ENCODE data around the gene SNX1.
"Not testable (repeated sequence)": the region's sequence is repeated elsewhere in the genome, so short reads cannot be mapped to it uniquely, and the experiment has no call there.

The SNX1 gene

GRCh38 chr15:64117759-64118487, 22.1 kb downstream of the SNX1 start:
- DNase-seq = no peak

- DNase-seq = not testable (repeated sequence)
Measured at GRCh38 chr15:64120322-64120721, 24.5 kb downstream of the SNX1 start.

GRCh38 chr15:64121614-64122013, 25.8 kb downstream of the SNX1 start:
- no peak for DNase-seq

GRCh38 chr15:64122444-64122843, 26.7 kb downstream of the SNX1 start:
- no peak for DNase-seq

GRCh38 chr15:64122936-64123351, 27.2 kb downstream of the SNX1 start:
- DNase-seq = no peak

GRCh38 chr15:64125978-64126377, 30.2 kb downstream of the SNX1 start:
- DNase-seq = no peak

- DNase-seq = no peak
Measured at GRCh38 chr15:64127521-64128270, 31.9 kb downstream of the SNX1 start.

GRCh38 chr15:64130159-64130558, 34.4 kb downstream of the SNX1 start:
- DNase-seq = no peak

GRCh38 chr15:64131547-64131946, 35.8 kb downstream of the SNX1 start:
- DNase-seq = no peak

- DNase-seq = no peak
Measured at GRCh38 chr15:64132217-64132616, 36.4 kb downstream of the SNX1 start.

GRCh38 chr15:64133623-64134344, 38.0 kb downstream of the SNX1 start:
- DNase-seq = no peak

GRCh38 chr15:64134345-64134829, 38.6 kb downstream of the SNX1 start:
- no peak for DNase-seq

GRCh38 chr15:64136347-64136746, 40.6 kb downstream of the SNX1 start:
- no peak for DNase-seq

- no peak for DNase-seq
Measured at GRCh38 chr15:64137226-64137833, 41.5 kb downstream of the SNX1 start.

- DNase-seq = no peak
Measured at GRCh38 chr15:64138331-64138941, 42.7 kb downstream of the SNX1 start.

- DNase-seq = no peak
Measured at GRCh38 chr15:64141798-64142512, 46.2 kb downstream of the SNX1 start.

- no peak for DNase-seq
Measured at GRCh38 chr15:64143276-64143675, 47.5 kb downstream of the SNX1 start.

- DNase-seq = no peak
Measured at GRCh38 chr15:64144192-64144564, 48.4 kb downstream of the SNX1 start.

GRCh38 chr15:64144565-64145281, 48.9 kb downstream of the SNX1 start:
- DNase-seq = no peak

GRCh38 chr15:64146041-64146440, 50.3 kb downstream of the SNX1 start:
- no peak for DNase-seq

GRCh38 chr15:64146520-64146884, 50.7 kb downstream of the SNX1 start:
- DNase-seq = no peak

Data from CD4-positive, alpha-beta T cell treated with Interleukin-17A for 1 hour (primary cell).